ENCODE results near the gene PROCA1. TPM values are rescaled to one million over a fixed set of nuclear protein-coding genes. Genes with fewer than 3 reads are reported as not detected.

PROCA1 gene
- total RNA-seq, 4 donors from 2014 or later: 1.2 to 6.0 (median 1.8) TPM

GRCh38 chr17:28707339-28707720 lies 4.4 kb downstream of the PROCA1 start:
- DNase-seq (ENCODE audit: low spot score) (no peak), ATAC-seq (ENCODE audit: low FRiP score) (no peak)
- TF ChIP-seq CTCF (IDR thresholded peaks at IDR 0.05): no peak

- ATAC-seq (ENCODE audit: low FRiP score) (no peak), DNase-seq (ENCODE audit: low spot score) (no peak)
- no peak for TF ChIP-seq CTCF (IDR thresholded peaks at IDR 0.05)
Observed at GRCh38 chr17:28706471-28707338, 5.0 kb downstream of the PROCA1 start.

- no peak for TF ChIP-seq CTCF (IDR thresholded peaks at IDR 0.05)
- DNase-seq (ENCODE audit: low spot score) (no peak), ATAC-seq (ENCODE audit: low FRiP score) (no peak)
Observed at GRCh38 chr17:28705728-28706334, 5.9 kb downstream of the PROCA1 start.

GRCh38 chr17:28705074-28705659 lies 6.5 kb downstream of the PROCA1 start:
- TF ChIP-seq CTCF (IDR thresholded peaks at IDR 0.05): no peak
- DNase-seq (ENCODE audit: low spot score): no peak
- ATAC-seq (ENCODE audit: low FRiP score): no peak

- no peak for TF ChIP-seq CTCF (IDR thresholded peaks at IDR 0.05)
- DNase-seq (ENCODE audit: low spot score) (no peak), ATAC-seq (ENCODE audit: low FRiP score) (no peak)
Observed at GRCh38 chr17:28704219-28704858, 7.3 kb downstream of the PROCA1 start.

GRCh38 chr17:28703552-28704218 lies 8.0 kb downstream of the PROCA1 start:
- no peak for TF ChIP-seq CTCF (IDR thresholded peaks at IDR 0.05)
- ATAC-seq (ENCODE audit: low FRiP score) (no peak), DNase-seq (ENCODE audit: low spot score) (no peak)
